Motor neuron (in vitro differentiated cells): ENCODE measurements around the gene FHIP2A. TPM values are rescaled to one million over a fixed set of nuclear protein-coding genes. Genes with fewer than 3 reads are reported as not detected.
"Not testable (repeated sequence)": the region's sequence is repeated elsewhere in the genome, so short reads cannot be mapped to it uniquely, and the experiment has no call there.

Experiments
- ATAC-seq, 8 experiments: fragments of 200-7000 bp; cut with Tn5 transposase; replicated peaks in 6 of 8; 2 replicates each; pipeline ENCODE4 v1.8.0; 2021; ENCODE audit warnings: mild to moderate bottlenecking in 8 of 8, moderate library complexity in 8 of 8
- H3K27ac ChIP-seq, 2 donors: fragments of 250-450 bp; sonication (Bioruptor Pico); 2 replicates each; pipeline ENCODE4 v1.9.0; 2021; ENCODE audit warnings: antibody characterized with exemption in 2 of 2, mild to moderate bottlenecking in 2 of 2, moderate library complexity in 1 of 2
- H3K4me1 ChIP-seq, 2 donors: fragments of 250-450 bp; sonication (Bioruptor Pico); replicated peaks in 1 of 2; 2 replicates each; pipeline ENCODE4 v1.6.1; 2021; ENCODE audit warnings: antibody characterized with exemption in 2 of 2, mild to moderate bottlenecking in 2 of 2, moderate library complexity in 1 of 2
- H3K4me3 ChIP-seq, 5 donors: fragments of 250-450 bp; sonication (Bioruptor Pico); 2 replicates each; pipeline ENCODE4 v1.9.0; 2021; ENCODE audit warnings: antibody characterized with exemption in 5 of 5, mild to moderate bottlenecking in 5 of 5, moderate library complexity in 4 of 5
- WGBS, 10 experiments: fragments of 450-650 bp; shearing (Covaris generic); methylation state at CpG; one replicate each; pipeline ENCODE4 v1.0.0; 2022; 5-methylcytosine and 5-hydroxymethylcytosine counted together
- in situ Hi-C, 9 experiments: fragments of 400-800 bp; cut with MboI; loops; one replicate each; pipeline ENCODE4 v1.15.0; 2021; ENCODE audit warnings: low sequenced_read_pairs in 9 of 9, low pct_unique_long_range_greater_than_20kb in 2 of 9; ENCODE audit not compliant: unreplicated experiment in 9 of 9
- total RNA-seq, 8 experiments: library from RNA; unstranded; fragments of 300-600 nt; gene quantifications; 2 replicates each; pipeline versions ENCODE4 v1.2.3 to v1.2.4, GENCODE V29; 2022

FHIP2A gene
- 10 to 100 TPM; 14.4 to 23.5 (median 19.7) TPM for total RNA-seq

- in situ Hi-C loops = no loop called here
- Histone ChIP-seq H3K4me3 (peak within 1 kb of the TSS; percentile 62 to 99 (median 89)), H3K27ac (peak within 1 kb of the TSS; percentile 94 to 97), H3K4me1 (peaks cover 5 to 16% of the 10 kb centered on the region in 2 donors)
- peak; percentile 82 to 92 (median 87) for ATAC-seq
- WGBS, 10 experiments = 0 to 100% (median 31%) methylated on average over 1 to 18 of the region's 59 CpGs; no CpG with 5 or more reads in 1 of the 10 experiments
Observed at GRCh38 chr10:114821293-114821914, at the start of gene FHIP2A. Gene FHIP2A (plus strand): TSS chr10:114821780. CDS start chr10:114822079, 299 bp downstream.

GRCh38 chr10:114772496-114773196 lies 48.9 kb upstream of the FHIP2A start:
- Histone ChIP-seq H3K4me1 (no peaks in the 10 kb centered on the region), H3K4me3 (no peak overlapping the region), H3K27ac (no peak overlapping the region)
- in situ Hi-C loops = no loop called here
- ATAC-seq = no peak
- 71 to 100% (median 100%) methylated on average over 1 of the region's 1 CpG; no CpG with 5 or more reads in 5 of the 10 experiments for WGBS, 10 experiments

GRCh38 chr10:114773197-114773532 lies 48.4 kb upstream of the FHIP2A start:
- no peak overlapping the region for H3K27ac ChIP-seq
- in situ Hi-C loops = no loop called here
- no peak overlapping the region for H3K4me3 ChIP-seq
- H3K4me1 ChIP-seq = no peaks in the 10 kb centered on the region
- WGBS, 10 experiments = 0 to 93% (median 38%) methylated on average over 1 to 3 of the region's 3 CpGs; no CpG with 5 or more reads in 2 of the 10 experiments
- ATAC-seq = no peak

GRCh38 chr10:114775082-114775481 lies 46.5 kb upstream of the FHIP2A start:
- not testable (repeated sequence) for H3K27ac ChIP-seq
- 42 to 80% (median 60%) methylated on average over 1 to 3 of the region's 3 CpGs; no CpG with 5 or more reads in 3 of the 10 experiments for WGBS, 10 experiments
- in situ Hi-C loops = loop anchor here in 2 of 9 experiments (25.0 kb wide), 1 partner anchor 213 kb away; no protein-coding TSS in a partner anchor

GRCh38 chr10:114777415-114777814 lies 44.2 kb upstream of the FHIP2A start:
- in situ Hi-C loops = loop anchor here in 2 of 9 experiments (25.0 kb wide), 1 partner anchor 215 kb away; no protein-coding TSS in a partner anchor
- no peaks in the 10 kb centered on the region for H3K4me1 ChIP-seq
- WGBS, 10 experiments = 38 to 100% (median 86%) methylated on average over 1 of the region's 1 CpG; no CpG with 5 or more reads in 5 of the 10 experiments
- ATAC-seq = no peak
- H3K27ac ChIP-seq = no peak overlapping the region
- no peak overlapping the region for H3K4me3 ChIP-seq

More at GRCh38 chr10:114775082-114775481, 46.5 kb upstream of the FHIP2A start:
- not testable (repeated sequence) for H3K4me1 ChIP-seq, ATAC-seq, H3K4me3 ChIP-seq

GRCh38 chr10:114779803-114780576 lies 41.6 kb upstream of the FHIP2A start:
- Histone ChIP-seq H3K4me3 (no peak overlapping the region), H3K4me1 (no peaks in the 10 kb centered on the region), H3K27ac (no peak overlapping the region)
- 40 to 87% (median 60%) methylated on average over 1 to 3 of the region's 3 CpGs; no CpG with 5 or more reads in 1 of the 10 experiments for WGBS, 10 experiments
- in situ Hi-C loops = loop anchor here in 3 of 9 experiments (10.0 to 25.0 kb wide), 2 partner anchors 218 to 225 kb away; no protein-coding TSS in a partner anchor
- peak in 6 of 8 experiments; percentile 54 to 88 (median 76) for ATAC-seq

GRCh38 chr10:114780577-114781184 lies 40.9 kb upstream of the FHIP2A start:
- no peak for ATAC-seq
- WGBS, 10 experiments = 17 to 100% (median 67%) methylated on average over 1 to 2 of the region's 2 CpGs; no CpG with 5 or more reads in 1 of the 10 experiments
- Histone ChIP-seq H3K27ac (no peak overlapping the region), H3K4me1 (no peaks in the 10 kb centered on the region), H3K4me3 (no peak overlapping the region)
- in situ Hi-C loops = loop anchor here in 3 of 9 experiments (10.0 to 25.0 kb wide), 2 partner anchors 218 to 226 kb away; no protein-coding TSS in a partner anchor

- Histone ChIP-seq H3K27ac (no peak overlapping the region), H3K4me3 (no peak overlapping the region), H3K4me1 (no peaks in the 10 kb centered on the region)
- in situ Hi-C loops = loop anchor here in 3 of 9 experiments (10.0 to 25.0 kb wide), 2 partner anchors 220 to 228 kb away; no protein-coding TSS in a partner anchor
- no peak for ATAC-seq
- 89 to 100% (median 92%) methylated on average over 1 to 7 of the region's 7 CpGs for WGBS, 10 experiments
Observed at GRCh38 chr10:114782666-114783065, 38.9 kb upstream of the FHIP2A start.

- ATAC-seq = no peak
- in situ Hi-C loops = loop anchor here in 3 of 9 experiments (10.0 to 25.0 kb wide), 2 partner anchors 221 to 229 kb away; no protein-coding TSS in a partner anchor
- Histone ChIP-seq H3K27ac (no peak overlapping the region), H3K4me3 (no peak overlapping the region), H3K4me1 (no peaks in the 10 kb centered on the region)
- 60 to 100% (median 74%) methylated on average over 1 to 7 of the region's 7 CpGs; no CpG with 5 or more reads in 1 of the 10 experiments for WGBS, 10 experiments
Observed at GRCh38 chr10:114783686-114784085, 37.9 kb upstream of the FHIP2A start.

GRCh38 chr10:114786492-114786891 lies 35.1 kb upstream of the FHIP2A start:
- not testable (repeated sequence) for H3K27ac ChIP-seq, H3K4me1 ChIP-seq, H3K4me3 ChIP-seq
- 6 to 80% (median 80%) methylated on average over 2 to 6 of the region's 9 CpGs; no CpG with 5 or more reads in 7 of the 10 experiments for WGBS, 10 experiments
- peak in 4 of 8 experiments; percentile 27 to 95 (median 91) for ATAC-seq
- in situ Hi-C loops = loop anchor here in 3 of 9 experiments (10.0 to 25.0 kb wide), 2 partner anchors 224 to 232 kb away; no protein-coding TSS in a partner anchor

GRCh38 chr10:114787131-114787530 lies 34.4 kb upstream of the FHIP2A start:
- in situ Hi-C loops = loop anchor here in 3 of 9 experiments (10.0 to 25.0 kb wide), 2 partner anchors 225 to 232 kb away; no protein-coding TSS in a partner anchor
- ATAC-seq, H3K27ac ChIP-seq, H3K4me1 ChIP-seq, H3K4me3 ChIP-seq: not testable (repeated sequence)
- WGBS, 10 experiments = no CpG with 5 or more reads among the region's 30 CpGs

- ATAC-seq = no peak
- no peak overlapping the region for H3K27ac ChIP-seq
- WGBS, 10 experiments = 76 to 100% (median 94%) methylated on average over 1 to 3 of the region's 3 CpGs; no CpG with 5 or more reads in 2 of the 10 experiments
- in situ Hi-C loops = loop anchor here in 2 of 9 experiments (25.0 kb wide), 1 partner anchor 229 kb away; no protein-coding TSS in a partner anchor
- no peak overlapping the region for H3K4me3 ChIP-seq
- H3K4me1 ChIP-seq = peaks cover 0 to 6% of the 10 kb centered on the region in 2 donors
Observed at GRCh38 chr10:114791768-114792167, 29.8 kb upstream of the FHIP2A start.
